Activated naive CD4-positive, alpha-beta T cell treated with Interleukin-2 at 50 U/mL for 16 hours (primary cell): Measurements from ENCODE around the gene ACY1.
"Not testable (repeated sequence)": the region's sequence is repeated elsewhere in the genome, so short reads cannot be mapped to it uniquely, and the experiment has no call there.

Experiments
- DNase-seq: peaks from one replicate; pipeline ENCODE4 v3.0.0-alpha.2; 2020

ACY1 gene

DNA sequence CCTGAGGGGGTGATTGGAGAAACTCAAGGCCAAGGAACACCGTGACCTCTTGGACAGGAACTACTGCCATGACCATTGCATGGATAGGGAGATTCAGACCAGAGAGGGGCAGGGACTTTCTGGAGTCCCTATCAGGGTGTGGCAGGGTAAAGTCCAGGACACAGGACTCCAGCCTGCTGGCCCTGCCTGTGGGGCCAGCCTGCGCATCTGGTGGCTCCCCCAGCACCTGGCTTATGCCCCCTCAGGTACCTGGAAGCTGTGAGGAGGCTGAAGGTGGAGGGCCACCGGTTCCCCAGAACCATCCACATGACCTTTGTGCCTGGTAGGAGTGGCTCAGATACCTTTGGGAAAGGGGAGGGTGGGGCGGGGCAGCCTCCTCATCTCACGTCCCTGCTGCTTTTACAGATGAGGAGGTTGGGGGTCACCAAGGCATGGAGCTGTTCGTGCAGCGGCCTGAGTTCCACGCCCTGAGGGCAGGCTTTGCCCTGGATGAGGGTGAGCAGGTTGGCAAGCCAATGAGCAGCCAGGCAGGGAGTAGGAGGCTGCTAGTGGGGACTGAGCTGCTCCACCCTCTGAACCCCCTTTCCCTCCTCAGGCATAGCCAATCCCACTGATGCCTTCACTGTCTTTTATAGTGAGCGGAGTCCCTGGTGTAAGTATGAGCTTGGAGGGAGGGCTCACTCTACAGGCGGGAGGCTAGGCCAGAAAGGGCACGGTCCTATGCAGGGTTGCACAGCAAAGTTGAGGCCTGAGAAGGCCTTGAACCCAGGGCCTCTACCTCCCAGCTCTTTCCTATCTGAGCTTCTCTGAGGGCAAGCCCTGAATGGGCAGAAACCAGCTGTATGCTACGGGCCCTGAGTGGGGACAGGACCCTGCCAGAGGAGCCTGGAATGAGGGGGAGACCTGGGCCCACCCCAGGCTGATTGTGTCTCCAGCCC lies 2.9 kb downstream of the ACY1 start:
- no peak for DNase-seq

DNA sequence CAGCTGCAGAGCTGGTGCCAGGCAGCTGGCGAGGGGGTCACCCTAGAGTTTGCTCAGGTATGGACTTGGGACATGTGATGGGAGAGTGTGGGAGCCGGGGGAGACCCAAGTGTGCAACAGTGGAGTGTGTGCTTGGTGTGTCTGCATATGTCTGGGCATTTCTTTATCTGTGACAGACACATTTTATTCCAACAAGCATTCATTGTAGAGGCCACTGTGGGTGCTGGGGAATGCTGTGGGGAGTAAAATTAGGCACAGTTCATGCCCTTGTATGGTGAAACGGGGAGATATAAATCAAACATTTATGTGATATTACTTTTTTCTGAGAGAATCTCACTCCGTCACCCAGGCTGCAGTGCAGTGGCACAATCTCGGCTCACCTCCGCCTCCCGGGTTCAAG lies 4.2 kb downstream of the ACY1 start:
- no peak for DNase-seq

GRCh38 chr3:51988286-51989146 lies 5.2 kb downstream of the ACY1 start:
- DNase-seq = no peak

DNA sequence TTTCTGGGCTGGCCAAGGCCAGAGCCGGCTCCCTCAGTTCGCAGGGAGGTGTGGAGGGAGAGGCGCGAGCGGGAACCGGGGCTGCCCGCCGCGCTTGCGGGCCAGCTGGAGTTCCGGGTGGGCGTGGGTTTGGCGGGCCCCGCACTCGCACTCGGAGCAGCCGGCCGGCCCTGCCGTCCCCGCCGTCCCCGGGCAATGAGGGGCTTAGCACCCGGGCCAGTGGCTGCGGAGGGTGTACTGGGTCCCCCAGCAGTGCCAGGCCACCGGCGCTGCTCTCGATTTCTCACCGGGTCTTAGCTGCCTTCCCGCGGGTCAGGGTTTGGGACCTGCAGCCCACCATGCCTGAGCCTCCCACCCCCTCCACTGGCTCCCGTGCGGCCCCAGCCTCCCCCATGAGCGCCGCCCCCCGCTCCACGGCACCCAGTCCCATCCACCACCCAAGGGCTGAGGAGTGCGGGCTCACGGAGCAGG lies 7.2 kb downstream of the ACY1 start:
- DNase-seq = not testable (repeated sequence)

DNA sequence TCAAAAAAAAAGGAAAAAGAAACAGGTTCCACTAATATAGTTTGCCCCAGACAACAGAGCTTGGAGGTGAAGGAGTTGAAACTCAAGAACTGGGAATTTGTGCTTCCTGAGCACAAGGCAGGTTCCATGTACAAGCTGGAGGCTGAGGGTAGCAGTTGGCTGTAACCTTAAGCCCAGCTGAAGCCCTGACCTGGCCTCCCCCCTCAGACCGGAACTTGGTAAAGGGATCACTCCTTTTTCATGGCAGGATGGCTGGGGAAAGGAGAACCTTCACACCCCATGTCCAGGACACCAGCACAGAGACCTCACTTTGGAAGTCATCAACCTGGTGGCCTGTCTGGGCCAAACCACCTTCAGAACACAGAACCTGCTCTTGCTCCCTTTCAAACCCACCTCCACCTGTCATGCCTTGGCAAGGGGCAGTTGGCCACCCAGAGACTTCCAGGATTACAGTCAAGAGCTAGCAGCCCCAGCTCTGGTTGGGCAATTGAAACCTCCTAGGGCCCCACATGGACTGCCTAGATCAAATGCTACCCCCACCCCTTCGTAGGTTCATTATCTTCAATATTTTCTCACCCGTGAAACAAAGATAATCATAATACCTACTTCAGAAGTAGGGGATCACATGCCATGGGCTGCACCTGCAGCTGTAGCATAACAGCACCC lies 8.8 kb downstream of the ACY1 start:
- no peak for DNase-seq

GRCh38 chr3:51993657-51994056 lies 10.3 kb downstream of the ACY1 start:
- DNase-seq = not testable (repeated sequence)

GRCh38 chr3:51994530-51994929 lies 11.2 kb downstream of the ACY1 start:
- DNase-seq = no peak

DNA sequence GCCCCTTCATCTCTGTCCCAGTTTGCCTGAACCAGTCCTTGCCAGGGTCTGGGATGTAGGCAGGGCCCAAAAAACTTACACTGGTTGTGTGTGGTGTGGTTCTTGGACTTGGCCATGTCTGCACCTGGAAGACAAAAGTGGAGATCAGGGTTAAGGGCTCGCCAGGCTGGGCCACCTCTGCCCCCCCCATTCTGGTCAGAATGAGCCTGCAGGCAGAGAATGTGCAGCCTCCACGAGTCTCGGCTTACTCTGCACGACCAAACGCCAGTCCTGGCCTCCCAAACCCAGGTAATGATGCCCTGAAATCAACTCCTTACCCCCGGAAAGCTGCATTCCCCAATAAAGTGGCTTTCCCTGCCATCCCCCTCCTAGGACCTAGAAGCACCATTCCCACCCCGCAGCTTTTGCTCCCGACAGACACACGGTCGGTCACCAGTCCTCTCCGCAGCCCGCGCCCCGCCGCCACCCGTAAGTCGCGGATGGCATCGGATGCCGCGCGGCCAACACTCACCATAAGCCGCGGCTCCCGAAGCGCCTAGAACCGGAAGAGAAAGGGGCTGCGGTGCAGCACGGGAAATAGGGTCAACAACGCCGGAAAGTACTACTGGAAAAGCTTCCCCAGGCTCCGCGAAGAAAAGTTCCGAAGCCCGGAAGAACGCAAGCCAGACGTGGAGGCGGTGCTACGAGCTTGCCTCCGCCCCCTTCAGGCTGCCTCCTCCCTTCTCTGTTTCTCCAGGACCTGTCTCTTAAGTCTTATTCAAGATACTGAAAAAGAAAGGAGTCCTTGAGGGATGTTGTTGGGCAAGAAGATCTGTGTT lies 12.2 kb downstream of the ACY1 start, which contains the start of gene RPL29:
Gene RPL29, minus strand, starts transcription at position 550 of the 818 bp plus-strand sequence. Its CDS starts 434 bp downstream, at position 116.
- peak; percentile 94 for DNase-seq

DNA sequence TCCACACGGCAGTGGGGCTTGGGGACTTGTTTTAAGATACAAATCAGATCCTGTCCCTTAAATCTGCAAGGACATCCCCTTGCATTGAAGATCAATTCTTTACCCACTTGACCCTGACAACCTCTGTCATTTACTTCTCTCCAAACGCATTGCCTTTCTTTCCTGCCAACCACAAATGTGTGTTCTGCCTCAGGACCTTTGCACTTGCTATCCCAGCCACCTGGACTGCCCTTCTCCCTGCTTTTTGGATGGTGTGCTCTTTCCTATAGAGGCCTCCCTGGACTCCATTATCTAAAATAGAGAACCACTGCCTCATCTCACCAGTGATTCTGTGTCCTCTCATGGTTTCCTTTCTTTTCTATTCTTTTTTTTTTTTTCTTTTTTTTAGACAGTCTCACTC lies 13.8 kb downstream of the ACY1 start:
- DNase-seq = no peak

DNA sequence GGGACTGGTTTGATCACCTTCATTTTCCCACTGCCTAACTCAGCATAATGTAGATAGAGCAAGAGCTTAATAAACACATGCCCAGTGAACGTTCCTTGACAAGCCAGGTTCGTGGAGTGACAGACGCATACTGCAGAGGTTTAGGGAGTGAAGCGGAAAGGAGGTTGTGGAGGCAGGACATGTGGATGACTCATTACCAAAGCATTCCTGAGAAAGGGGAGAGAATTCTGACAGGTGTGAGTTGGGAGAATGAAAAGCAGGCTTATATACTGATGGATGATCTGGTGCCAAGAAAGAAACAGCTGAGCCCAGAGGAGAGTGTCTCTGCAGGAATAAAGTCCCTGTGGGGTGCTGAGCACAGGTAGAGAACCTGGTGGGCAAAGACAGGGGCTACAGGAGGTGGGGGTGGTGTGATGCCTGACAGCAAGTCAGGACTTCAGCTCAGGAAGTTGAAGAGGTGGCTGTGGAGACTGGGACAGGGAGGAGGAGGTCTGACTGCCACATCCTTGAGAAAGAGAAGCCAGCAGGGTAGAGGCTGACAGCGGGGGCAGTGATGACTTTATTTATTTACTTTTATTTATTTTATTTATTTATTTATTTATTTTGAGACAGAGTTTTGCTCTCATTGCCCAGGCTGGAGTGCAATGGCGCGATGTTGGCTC lies 14.7 kb downstream of the ACY1 start:
- DNase-seq = no peak

DNA sequence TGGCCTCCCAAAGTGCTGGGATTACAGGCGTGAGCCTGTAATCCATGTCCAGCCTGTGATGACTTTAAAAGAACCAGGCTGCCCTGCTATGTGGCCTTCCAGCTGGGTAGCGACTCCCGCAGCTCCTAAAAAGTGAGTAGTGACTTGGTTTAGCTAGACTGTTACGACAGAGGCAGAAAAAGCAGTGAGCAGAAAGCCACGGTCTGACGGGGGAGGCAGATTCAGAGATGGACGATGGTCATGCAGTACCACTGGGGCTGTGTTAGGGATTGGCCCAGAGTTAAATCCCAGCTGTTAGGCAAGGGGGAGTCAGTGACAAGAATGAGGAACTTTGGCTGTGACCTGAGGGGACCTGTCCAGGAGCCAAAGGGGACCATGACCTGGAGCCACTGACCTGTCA lies 15.4 kb downstream of the ACY1 start:
- DNase-seq = no peak

DNA sequence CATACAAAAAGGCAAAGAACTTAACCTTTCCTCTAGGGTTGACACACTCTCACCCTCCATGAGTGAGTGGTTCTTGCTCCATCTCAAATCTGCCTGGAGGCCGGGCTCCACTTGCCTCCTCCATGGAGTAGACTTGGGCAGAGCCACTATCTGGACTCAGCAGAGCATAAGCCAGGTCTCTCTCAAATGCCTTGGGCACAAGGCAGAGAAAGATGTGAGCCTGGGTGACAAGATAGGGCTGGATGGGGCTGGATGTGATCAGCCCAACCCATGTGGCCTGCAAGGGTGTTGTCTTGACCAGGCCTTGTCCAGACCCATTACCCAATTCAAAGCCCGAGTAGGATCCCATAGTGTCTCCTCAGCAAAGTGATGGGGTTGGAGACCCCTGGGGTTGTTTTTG lies 16.5 kb downstream of the ACY1 start:
- no peak for DNase-seq

DNA sequence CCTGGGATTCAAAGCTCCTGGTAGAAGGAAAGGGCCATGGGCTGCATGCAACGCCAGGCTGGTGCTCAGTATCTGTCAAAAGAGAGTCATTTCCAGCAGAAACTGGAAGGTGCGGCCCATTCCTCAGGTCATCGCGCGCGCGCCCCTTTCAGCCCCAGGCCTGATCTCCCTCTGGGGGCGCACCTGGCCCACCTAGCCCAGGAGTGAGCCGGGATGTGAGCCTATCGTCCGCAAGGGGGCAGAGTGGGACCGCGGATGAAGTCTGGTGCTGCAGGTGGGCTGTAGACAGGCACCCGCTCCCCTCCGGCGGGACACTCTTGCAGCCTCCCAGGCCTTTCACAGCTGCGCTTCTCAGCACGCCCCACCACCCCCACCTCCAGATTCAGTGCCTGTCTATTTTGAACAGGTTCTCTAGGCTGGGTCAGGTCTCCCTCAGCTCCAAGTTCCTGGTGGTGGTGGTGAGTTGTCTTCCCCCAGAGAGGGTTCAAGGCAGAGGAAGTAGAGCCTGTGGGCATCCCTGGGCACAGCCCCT lies 18.2 kb downstream of the ACY1 start:
- DNase-seq = peak; percentile 86

- no peak for DNase-seq
Observed at GRCh38 chr3:52002748-52003147, 19.4 kb downstream of the ACY1 start.

DNA sequence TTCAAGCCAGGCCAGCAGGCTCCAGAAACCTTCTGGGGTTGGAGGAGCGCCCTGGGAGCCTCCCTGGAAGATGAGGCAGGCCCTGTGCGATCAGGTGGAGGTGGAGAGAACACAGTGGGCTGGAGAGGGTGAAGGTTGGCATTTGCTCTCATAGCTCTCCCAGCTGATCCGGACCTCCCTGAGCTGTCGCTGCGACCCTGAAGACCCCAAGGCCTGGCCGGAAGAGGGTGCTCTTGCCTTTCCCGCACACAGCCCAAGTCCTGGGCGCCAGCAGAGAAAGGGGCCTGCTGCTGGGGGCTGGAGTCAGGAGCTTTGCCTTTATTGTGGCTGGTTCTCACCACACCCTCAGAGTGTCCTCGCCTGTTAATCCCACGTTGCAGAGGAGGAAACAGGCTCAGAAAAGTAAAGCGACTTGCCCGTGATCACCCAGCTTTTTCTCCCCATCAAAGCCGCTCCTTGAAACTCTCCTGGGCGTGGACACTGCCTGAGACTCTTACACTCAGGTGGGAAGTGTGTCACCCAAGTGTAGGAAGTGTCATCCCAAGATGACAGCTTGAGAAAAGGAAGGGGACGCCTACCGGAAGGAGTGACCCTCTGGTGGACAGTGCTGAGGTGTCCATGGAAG lies 20.9 kb downstream of the ACY1 start:
- DNase-seq = no peak

DNA sequence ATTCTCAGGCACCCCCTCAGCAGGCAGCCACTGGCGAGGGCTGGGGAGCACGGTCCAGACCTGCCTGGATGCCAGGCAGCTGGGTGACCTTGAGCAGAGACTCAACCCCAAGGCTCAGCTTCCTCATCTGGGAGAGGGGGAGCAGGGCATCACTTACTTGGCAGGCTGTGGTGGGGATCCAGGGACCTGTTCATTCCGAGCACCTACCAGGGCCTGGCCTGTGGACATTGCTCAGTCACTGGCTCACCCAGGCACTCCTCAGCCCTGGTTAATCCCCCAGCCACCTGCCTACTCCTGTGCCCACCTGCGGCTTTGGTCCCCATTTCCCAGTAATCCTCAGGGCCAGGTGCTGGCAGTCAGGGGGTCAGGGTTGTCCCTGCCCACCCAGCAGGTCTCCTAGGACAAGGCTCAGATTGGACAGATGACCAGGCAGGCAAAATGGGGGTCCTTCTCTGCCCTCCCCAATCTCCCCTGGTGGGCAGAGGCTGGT lies 21.6 kb downstream of the ACY1 start:
- DNase-seq = no peak

DNA sequence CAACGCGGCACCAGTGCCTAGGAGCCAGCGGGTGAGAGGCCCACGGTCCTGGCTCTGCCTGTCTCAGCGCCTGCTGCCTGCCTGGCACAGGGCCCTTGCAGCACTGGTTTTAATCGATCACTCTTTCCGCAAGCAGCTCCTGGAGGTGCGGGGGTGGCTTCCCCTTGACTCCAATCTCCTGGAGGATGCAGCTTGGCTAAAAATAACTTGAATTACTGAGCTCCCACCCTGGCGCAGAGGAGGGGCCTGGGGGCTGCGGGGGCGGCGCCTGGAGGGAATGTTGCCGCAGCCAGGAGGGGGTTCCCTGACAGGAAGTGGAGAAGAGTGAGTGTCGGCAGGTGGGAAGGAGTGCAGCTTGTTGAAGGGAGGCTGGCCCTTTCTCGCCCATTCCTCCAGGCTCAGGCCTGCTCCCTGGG lies 22.2 kb downstream of the ACY1 start:
- no peak for DNase-seq

DNA sequence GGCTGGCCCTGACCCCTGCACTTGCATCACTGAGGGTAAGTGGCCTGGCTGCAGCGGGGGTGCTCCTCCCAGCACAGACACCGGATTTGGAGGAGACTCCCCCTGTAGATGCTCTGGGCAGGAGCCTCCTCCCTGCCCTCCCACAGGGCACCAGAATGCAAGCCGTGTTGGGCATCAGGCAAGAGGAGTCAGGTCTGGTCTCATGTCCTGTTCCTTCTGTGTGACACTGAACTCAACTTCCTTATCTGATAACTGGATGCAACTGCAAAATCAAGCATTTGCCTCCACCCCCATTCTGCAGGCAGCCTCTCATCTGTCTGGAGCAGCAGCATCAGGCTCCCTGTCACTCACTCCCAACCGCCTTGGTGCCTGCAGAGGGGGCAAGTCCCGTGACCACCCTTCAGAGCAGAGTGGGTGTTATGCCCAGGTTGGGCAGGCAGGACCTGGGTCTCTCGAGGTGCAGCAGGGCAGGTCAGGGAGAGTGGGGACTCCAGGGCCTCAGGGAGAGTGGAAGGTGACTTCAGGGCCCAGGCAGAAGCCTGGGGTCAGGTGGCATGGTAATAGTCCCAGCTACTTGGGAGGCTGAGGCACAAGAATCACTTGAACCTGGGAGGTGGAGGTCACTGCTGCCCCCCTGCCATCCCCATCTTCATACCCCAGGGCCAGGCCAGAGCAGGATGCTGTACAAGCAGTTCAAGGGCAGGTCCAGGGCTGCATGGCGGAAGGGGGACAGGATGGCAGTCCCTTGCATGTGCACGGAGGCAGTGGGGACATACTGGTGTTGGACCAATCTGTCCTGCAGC lies 22.9 kb downstream of the ACY1 start:
- no peak for DNase-seq

DNA sequence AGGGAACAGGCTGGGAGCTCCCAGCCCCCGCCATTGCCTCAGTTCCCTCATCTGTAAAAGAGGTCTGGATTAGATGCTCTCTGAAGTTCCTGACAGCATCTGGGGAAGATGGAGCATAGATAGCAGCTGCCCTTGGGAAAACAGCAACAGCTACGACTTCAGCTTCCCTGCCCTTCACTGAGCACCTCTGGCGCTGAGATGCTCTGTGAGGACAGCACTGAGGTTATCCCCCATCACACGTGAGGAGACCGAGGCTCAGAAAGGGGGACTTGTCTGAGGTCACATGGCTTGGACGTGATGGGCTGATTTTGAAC lies 23.4 kb downstream of the ACY1 start:
- no peak for DNase-seq

DNA sequence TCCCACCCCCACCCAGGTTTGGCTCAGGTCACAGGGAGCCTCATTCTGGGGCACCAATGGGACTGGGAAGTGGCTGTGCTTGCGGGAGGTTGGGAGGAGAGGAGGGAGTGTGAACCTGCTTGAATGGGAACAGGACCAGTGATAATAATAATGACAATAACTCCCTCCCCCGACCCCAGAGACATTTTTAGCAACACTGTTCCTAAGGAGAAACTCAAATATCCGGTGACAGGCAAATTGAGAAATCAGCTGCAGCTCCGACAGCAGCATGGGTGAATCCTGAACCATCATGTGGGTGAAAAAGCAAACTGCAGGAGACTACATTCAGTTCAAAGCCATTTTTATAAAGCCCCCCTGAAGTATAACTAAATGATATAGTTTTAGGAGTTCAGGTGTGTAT lies 24.0 kb downstream of the ACY1 start:
- no peak for DNase-seq
